GM23338 (cell line): ENCODE results near the gene RGS7.

Experiments
- ETS1 ChIP-seq: IDR thresholded peaks from 2 replicates; pipeline ENCODE4 v1.6.1; 2016; ENCODE audit warnings: antibody characterized with exemption
- EZH2 ChIP-seq: fragments of 200-600 bp; sonication (generic); IDR thresholded peaks from one replicate; pipeline ENCODE4 v1.8.0; 2017; ENCODE audit warnings: antibody characterized with exemption, mild to moderate bottlenecking, low read depth; ENCODE audit not compliant: unreplicated experiment
- EZH2phosphoT487 ChIP-seq: fragments of 200-600 bp; sonication (generic); IDR thresholded peaks from one replicate; pipeline ENCODE4 v1.8.1; 2018; ENCODE audit warnings: antibody characterized with exemption; ENCODE audit not compliant: unreplicated experiment
- POLR2AphosphoS5 ChIP-seq: IDR thresholded peaks from 2 replicates; pipeline ENCODE4 v1.6.1; 2016; ENCODE audit warnings: antibody characterized with exemption, low read depth
- TF ChIP-seq, protein P1 (sequence below), 2 experiments: fragments of 200-600 bp in 1 of 2; sonication (generic) in 1 of 2; conservative IDR thresholded peaks; 2 replicates each; pipeline versions ENCODE4 v1.5.1 to v1.6.1; 2016 to 2017; ENCODE audit warnings: antibody characterized with exemption in 2 of 2, low read depth in 2 of 2, mild to moderate bottlenecking in 2 of 2, moderate library complexity in 1 of 2

- TF ChIP-seq EZH2phosphoT487 (no peak), EZH2 (no peak), ETS1 (no peak), POLR2AphosphoS5 (no peak)
- TF ChIP-seq, protein P1, sequence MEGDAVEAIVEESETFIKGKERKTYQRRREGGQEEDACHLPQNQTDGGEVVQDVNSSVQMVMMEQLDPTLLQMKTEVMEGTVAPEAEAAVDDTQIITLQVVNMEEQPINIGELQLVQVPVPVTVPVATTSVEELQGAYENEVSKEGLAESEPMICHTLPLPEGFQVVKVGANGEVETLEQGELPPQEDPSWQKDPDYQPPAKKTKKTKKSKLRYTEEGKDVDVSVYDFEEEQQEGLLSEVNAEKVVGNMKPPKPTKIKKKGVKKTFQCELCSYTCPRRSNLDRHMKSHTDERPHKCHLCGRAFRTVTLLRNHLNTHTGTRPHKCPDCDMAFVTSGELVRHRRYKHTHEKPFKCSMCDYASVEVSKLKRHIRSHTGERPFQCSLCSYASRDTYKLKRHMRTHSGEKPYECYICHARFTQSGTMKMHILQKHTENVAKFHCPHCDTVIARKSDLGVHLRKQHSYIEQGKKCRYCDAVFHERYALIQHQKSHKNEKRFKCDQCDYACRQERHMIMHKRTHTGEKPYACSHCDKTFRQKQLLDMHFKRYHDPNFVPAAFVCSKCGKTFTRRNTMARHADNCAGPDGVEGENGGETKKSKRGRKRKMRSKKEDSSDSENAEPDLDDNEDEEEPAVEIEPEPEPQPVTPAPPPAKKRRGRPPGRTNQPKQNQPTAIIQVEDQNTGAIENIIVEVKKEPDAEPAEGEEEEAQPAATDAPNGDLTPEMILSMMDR (conservative IDR thresholded peaks at IDR 0.05; ENCODE audit: low read depth in 2 of 2): no peak
Measured at GRCh38 chr1:240772131-240772530, 584.9 kb downstream of the RGS7 start.
